Subcutaneous abdominal adipose tissue (tissue), 5 donors: ENCODE measurements around the gene PTPN14.
"Not testable (repeated sequence)": the region's sequence is repeated elsewhere in the genome, so short reads cannot be mapped to it uniquely, and the experiment has no call there.

Experiments used
- H3K27ac ChIP-seq: one replicate; pipeline ENCODE4 v1.7.0; 2013; ENCODE audit warnings: low read depth, mild to moderate bottlenecking, inconsistent platforms, low read length, moderate library complexity
- H3K27me3 ChIP-seq, 5 donors: one replicate each; pipeline ENCODE4 v1.7.0; 2013; ENCODE audit warnings: low read length in 5 of 5, inconsistent platforms in 1 of 5; ENCODE audit not compliant: control insufficient read depth in 5 of 5, insufficient read depth in 4 of 5
- H3K36me3 ChIP-seq, 5 donors: one replicate each; pipeline ENCODE4 v1.7.0; 2013; ENCODE audit warnings: low read length in 5 of 5; ENCODE audit not compliant: control insufficient read depth in 5 of 5, insufficient read depth in 5 of 5
- H3K4me1 ChIP-seq, 5 donors: one replicate each; pipeline ENCODE4 v1.7.0; 2013; ENCODE audit warnings: low read length in 5 of 5, mild to moderate bottlenecking in 3 of 5, moderate library complexity in 1 of 5; ENCODE audit not compliant: control insufficient read depth in 5 of 5, insufficient read depth in 5 of 5
- H3K4me3 ChIP-seq, 5 donors: one replicate each; pipeline ENCODE4 v1.7.0; 2013; ENCODE audit warnings: low read length in 5 of 5, low read depth in 1 of 5
- H3K9ac ChIP-seq, 5 donors: one replicate each; pipeline ENCODE4 v1.7.0; 2013; ENCODE audit warnings: low read length in 5 of 5, mild to moderate bottlenecking in 4 of 5, moderate library complexity in 3 of 5
- H3K9me3 ChIP-seq, 5 donors: one replicate each; pipeline ENCODE4 v1.7.0; 2013; ENCODE audit warnings: low read length in 5 of 5; ENCODE audit not compliant: control insufficient read depth in 5 of 5
- donor health status: healthy.
- donor health status: healthy.
- donor health status: healthy.
- donor health status: healthy.
- donor health status: healthy.

PTPN14 gene

GRCh38 chr1:214524824-214525223, 26.6 kb downstream of the PTPN14 start:
- H3K27ac ChIP-seq = no peak overlapping the region
- H3K9ac ChIP-seq = peak overlapping the region in 1 of 5 donors; percentile 19
- no peaks in the 10 kb centered on the region for H3K9me3 ChIP-seq
- peaks cover 0 to 25% (median 18%) of the 10 kb centered on the region in 5 donors for H3K4me1 ChIP-seq
- no peaks in the 10 kb centered on the region for H3K36me3 ChIP-seq
- no peaks in the 10 kb centered on the region for H3K27me3 ChIP-seq
- H3K4me3 ChIP-seq = no peak overlapping the region

- peaks cover 0 to 25% (median 18%) of the 10 kb centered on the region in 5 donors for H3K4me1 ChIP-seq
- H3K27me3 ChIP-seq = no peaks in the 10 kb centered on the region
- no peak overlapping the region for H3K27ac ChIP-seq
- H3K36me3 ChIP-seq = no peaks in the 10 kb centered on the region
- H3K9ac ChIP-seq = no peak overlapping the region
- no peak overlapping the region for H3K4me3 ChIP-seq
- no peaks in the 10 kb centered on the region for H3K9me3 ChIP-seq
These were observed 28.1 kb downstream of the PTPN14 start for GRCh38 chr1:214523124-214523824.

GRCh38 chr1:214521458-214521857, 29.9 kb downstream of the PTPN14 start:
- not testable (repeated sequence) for H3K36me3 ChIP-seq, H3K9ac ChIP-seq, H3K9me3 ChIP-seq, H3K27me3 ChIP-seq, H3K4me3 ChIP-seq, H3K27ac ChIP-seq
- peaks cover 0 to 20% (median 13%) of the 10 kb centered on the region in 5 donors for H3K4me1 ChIP-seq

GRCh38 chr1:214520544-214521165, 30.7 kb downstream of the PTPN14 start:
- peaks cover 0 to 23% (median 18%) of the 10 kb centered on the region in 5 donors for H3K4me1 ChIP-seq

GRCh38 chr1:214518361-214518760, 33.0 kb downstream of the PTPN14 start:
- H3K4me3 ChIP-seq = no peak overlapping the region
- H3K9me3 ChIP-seq = no peaks in the 10 kb centered on the region
- H3K27me3 ChIP-seq = no peaks in the 10 kb centered on the region
- H3K27ac ChIP-seq = no peak overlapping the region
- peaks cover 2 to 26% (median 23%) of the 10 kb centered on the region in 5 donors for H3K4me1 ChIP-seq
- H3K9ac ChIP-seq = no peak overlapping the region
- no peaks in the 10 kb centered on the region for H3K36me3 ChIP-seq

More at GRCh38 chr1:214520544-214521165, 30.7 kb downstream of the PTPN14 start:
- no peaks in the 10 kb centered on the region for H3K36me3 ChIP-seq
- no peak overlapping the region for H3K9ac ChIP-seq
- no peaks in the 10 kb centered on the region for H3K9me3 ChIP-seq
- no peak overlapping the region for H3K4me3 ChIP-seq
- no peak overlapping the region for H3K27ac ChIP-seq
- no peaks in the 10 kb centered on the region for H3K27me3 ChIP-seq

- H3K9me3 ChIP-seq = no peaks in the 10 kb centered on the region
- H3K4me1 ChIP-seq = peaks cover 2 to 30% (median 22%) of the 10 kb centered on the region in 5 donors
- H3K9ac ChIP-seq = peak overlapping the region in 1 of 5 donors; percentile 47
- H3K36me3 ChIP-seq = no peaks in the 10 kb centered on the region
- no peaks in the 10 kb centered on the region for H3K27me3 ChIP-seq
- H3K27ac ChIP-seq = no peak overlapping the region
- no peak overlapping the region for H3K4me3 ChIP-seq
These were observed 34.7 kb downstream of the PTPN14 start for GRCh38 chr1:214516434-214517326.

GRCh38 chr1:214515544-214516433, 35.6 kb downstream of the PTPN14 start:
- Histone ChIP-seq H3K4me3 (no peak overlapping the region), H3K9ac (peak overlapping the region in 2 of 5 donors; percentile 7 to 47), H3K27ac (peak overlapping the region; percentile 51), H3K4me1 (peaks cover 2 to 30% (median 22%) of the 10 kb centered on the region in 5 donors), H3K9me3 (no peaks in the 10 kb centered on the region), H3K27me3 (no peaks in the 10 kb centered on the region), H3K36me3 (no peaks in the 10 kb centered on the region)

GRCh38 chr1:214514819-214515383, 36.5 kb downstream of the PTPN14 start:
- no peak overlapping the region for H3K4me3 ChIP-seq
- no peaks in the 10 kb centered on the region for H3K9me3 ChIP-seq
- H3K4me1 ChIP-seq = peaks cover 2 to 30% (median 22%) of the 10 kb centered on the region in 5 donors
- H3K27ac ChIP-seq = peak overlapping the region; percentile 51
- H3K9ac ChIP-seq = no peak overlapping the region
- no peaks in the 10 kb centered on the region for H3K27me3 ChIP-seq
- H3K36me3 ChIP-seq = no peaks in the 10 kb centered on the region
